NOMO-1 treated with DMSO at 0.1 percent for 48 hours (cell line): ENCODE data around the gene NSUN2.

Source experiments
- DNase-seq: peaks from one replicate; lab custom pipeline; 2025; ENCODE audit not compliant: unreplicated experiment; lab: John Stamatoyannopoulos, UW

The NSUN2 gene

DNA sequence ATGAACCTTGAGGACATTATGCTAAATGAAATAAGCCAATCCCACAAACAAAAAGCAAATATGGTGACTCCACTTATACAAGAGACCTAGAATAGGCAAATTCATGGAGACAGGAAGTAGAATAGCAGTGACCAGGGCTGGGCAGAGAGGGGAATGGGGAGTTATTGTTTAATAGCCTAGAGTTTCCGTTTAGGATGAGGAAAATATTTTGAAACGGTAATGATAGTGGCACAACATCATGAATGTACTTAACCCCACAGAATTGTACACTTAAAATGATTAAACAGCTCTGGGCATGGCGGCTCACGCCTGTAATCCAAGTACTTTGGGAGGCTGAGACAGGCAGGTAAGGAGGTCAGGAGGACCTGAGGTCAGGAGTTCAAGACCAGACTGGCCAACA is 65.8 kb downstream of the NSUN2 start:
- DNase-seq: no peak

DNA sequence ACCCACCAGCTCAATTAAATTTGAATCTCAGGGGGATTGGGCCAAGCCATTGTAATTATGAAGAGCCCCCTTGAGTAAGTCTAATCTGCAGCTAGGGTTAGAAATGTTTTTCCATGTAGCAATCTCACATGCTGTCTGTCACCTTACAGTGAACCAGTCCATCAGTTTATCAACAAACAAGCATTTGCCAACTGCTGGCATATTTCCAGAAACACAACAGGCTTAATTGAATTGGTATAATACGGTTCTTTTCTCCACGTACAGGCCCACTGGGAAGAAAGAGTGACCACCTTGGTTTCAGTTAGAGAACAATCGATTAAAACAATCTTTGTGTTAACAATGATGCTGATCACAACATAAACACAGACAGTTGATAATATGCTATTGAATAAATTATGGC is 67.4 kb downstream of the NSUN2 start:
- DNase-seq: no peak

DNA sequence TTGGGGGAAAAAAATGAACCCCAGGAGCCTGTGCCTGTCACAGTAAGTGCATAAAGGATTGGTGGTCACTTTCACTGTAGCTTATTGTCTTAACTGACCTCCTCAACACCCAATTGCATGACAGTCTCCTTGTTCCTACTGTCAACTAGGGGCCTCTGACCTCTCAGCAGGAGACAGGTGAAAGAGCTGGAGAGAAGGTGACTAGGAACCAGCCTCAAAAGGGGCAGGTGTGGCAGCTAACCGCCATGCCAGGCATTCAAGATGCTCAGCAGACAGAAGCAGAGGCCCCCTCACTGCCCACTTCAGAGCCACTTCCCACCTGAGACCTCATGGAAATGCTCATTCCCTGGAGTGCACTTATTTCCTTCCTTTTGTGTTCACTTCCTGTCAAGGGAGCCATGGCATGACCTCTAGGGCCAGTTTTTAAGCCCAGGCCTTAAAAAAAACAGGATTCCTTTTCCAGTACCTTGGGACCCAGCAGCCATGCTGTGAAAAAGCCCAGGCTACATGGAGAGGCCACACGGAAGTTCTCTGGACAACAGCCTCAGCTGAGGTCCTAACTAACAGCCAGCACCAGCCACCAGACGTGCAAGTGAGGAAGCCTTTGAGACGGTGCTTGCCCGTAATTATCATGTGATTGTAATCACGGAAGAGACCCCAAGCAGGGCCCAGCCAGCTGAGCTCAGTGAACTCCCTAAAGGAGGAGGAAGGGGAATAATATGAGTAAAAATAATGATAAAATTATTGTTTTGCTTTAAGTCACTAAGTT is 74.9 kb downstream of the NSUN2 start:
- DNase-seq: no peak

DNA sequence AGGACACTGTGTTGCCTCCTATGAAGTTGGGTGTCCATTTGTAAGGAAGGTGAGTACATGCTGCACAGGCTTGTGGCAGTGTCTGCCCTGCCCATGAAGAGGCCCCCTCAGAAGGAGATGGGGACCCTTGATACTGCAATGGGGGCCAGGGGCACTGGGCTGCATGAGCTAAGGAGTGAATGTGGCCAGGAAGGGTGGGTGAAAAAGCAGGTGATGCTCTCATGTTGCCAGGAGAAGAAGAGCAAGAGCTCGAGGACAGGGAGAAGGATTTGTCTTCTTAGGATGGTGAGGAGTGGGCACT is 76.1 kb downstream of the NSUN2 start:
- no peak for DNase-seq

DNA sequence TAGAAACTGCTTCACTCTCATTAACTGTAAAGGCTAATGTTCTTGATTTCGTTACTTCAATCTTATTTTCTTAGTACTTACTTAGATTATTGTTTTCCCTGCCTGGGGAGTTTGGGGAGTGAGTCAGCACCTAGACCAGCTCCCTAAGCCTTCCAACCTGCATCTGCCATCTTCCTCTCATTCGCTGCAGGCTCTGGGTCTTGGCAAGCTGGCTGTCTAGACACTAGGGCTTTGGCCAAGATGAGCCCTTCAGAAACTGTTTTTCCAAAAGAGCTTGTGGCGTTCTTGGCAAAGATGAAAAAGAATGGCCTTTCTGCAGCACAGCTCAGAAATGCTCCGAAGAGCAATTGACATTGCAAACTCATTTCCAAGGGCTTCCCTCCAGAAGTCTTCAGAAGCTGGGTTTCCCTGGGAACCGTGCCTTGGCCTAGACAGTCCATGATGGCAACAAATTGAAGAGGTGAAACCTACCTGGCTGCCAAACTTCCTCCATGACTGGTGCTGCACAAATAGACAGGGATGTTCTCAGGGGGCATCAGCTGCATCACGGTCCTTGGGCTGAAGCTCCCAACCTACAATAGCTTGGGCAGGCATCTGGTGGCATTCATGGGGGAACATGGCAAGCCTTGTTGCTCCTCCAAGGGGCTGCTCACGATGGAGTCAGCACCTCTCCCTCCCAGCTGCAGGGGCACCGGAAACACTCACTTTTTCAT is 76.6 kb downstream of the NSUN2 start:
- no peak for DNase-seq

DNA sequence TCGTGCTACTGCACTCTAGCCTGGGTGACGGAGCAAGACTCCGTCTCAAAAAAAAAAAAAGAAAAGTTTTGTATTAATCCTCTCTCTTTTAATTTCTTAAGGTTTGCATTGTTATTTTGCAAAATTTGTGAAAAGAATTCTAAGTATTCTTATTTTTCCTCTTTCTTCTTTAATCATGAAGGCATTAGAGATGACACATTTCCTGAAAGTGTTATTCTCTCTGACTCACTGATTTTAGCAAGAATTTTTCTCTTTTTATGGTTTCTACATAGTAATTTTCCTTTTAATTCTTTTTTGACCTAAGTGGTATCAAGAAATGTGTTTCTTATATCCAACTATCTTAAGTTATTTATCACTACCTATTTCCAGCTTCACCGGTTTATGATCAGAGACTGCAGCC is 78.0 kb downstream of the NSUN2 start:
- DNase-seq: no peak

DNA sequence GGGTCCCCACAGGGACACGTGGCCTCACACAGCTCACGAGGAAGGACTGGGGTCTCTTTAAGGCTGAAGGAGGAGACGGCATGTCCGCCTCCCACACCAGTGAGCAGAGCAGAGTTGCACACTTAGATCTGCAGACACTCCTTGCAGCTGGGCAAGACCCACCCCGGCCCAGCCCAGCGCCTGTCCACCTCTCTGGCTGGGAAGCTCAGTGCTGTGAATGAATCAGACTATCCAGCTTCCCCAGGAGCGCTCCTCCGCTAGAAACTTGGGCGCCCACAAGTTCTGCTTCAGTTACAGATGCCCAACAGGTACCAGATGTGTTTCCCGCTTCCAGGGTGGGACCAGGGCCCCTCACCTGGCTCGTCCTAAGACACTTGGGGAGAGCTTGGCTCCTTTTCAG is 78.9 kb downstream of the NSUN2 start:
- no peak for DNase-seq

DNA sequence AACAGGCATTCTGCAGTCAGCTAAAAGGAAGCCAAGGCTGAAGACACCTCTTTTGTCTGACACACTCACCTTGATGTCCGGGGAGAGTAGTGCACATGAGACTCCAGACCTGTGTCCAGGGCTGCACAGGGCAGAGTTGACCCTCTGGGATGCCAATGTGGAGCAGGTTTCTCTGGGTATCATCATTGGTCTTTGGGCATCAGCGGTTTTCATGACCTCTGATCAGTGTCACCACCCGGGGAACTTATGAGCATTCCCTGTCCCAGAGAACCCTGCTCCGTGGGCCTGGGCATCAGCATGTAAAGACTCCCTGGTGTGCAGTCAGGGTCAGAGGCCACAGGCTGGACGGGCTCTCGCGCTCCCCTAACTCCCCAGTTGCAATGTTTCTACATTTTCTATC is 80.2 kb downstream of the NSUN2 start:
- no peak for DNase-seq

DNA sequence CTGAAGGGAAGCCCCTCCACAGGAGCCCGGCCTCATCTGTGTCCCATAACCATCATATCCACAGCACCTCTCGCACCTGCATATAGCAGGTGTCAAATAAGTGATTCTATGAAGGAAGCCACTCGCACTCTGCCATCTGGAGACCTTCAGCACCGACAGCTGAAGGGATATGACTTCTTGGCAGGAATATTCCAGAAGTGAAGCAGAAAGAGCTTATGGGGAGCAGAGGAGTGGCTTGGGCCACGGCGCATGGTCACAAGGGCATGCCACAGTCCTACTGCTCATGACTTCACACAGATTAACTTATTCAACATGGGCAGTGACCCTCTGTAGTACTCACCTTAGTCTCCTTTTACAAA is 80.9 kb downstream of the NSUN2 start:
- DNase-seq: no peak

DNA sequence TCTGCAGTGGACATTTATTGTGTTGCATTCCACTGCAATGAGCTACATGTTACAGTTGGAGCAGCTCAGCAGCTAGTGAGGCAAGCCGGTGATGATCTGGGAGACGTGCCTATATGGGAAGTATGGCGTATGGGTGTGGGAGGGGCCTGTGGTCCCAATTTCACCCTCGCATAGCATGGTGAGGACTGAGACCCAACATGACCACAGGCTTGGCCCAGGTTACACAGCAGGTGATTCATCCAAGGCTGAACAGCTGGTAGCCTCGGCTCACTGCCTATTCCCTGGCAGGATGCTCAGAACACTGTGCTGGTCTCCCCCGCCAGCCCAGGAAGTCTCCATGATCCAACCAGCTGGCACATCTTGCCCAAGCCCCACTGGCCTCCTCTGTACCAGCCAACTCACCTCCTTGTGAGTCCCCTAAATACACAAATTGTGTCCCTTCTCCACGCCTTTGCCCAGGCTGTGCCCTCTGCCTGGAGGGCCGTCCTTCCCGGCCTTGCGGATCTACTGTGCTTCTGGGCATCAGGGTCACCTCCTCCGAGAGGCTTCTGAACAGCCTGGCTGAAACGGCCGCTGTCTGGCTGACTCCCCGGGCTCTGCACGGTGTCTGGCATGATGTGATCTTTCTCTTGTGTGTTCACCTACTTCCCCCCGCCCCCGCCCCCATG is 81.4 kb downstream of the NSUN2 start:
- DNase-seq: no peak

DNA sequence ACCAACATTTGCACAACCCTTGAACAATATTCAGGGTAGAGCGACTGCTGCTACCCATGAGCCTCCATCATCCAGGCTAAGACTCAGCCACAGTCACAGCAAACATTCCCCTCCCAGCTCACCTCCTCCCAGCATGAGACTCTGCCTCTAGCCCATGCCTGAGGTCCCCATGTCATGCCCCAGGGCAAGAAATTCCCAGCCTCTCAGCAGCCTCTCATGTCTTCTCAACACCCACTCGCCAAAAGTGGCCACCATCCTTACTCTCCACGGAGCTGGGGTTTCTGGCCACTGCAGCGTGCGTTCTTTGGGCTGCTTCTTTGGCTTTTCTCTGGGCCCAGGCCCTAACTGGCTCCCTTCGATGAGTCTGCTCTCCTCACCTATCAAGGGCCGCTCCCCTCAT is 82.2 kb downstream of the NSUN2 start:
- DNase-seq: no peak
